GM21381 (cell line): ENCODE measurements around the gene FURIN.
"Not testable (repeated sequence)": the region's sequence is repeated elsewhere in the genome, so short reads cannot be mapped to it uniquely, and the experiment has no call there.

Source experiments
- ATAC-seq: cut with Tn5 transposase; IDR thresholded peaks from one replicate; pipeline ENCODE4 v1.9.1; 2021; ENCODE audit warnings: mild to moderate bottlenecking, moderate library complexity; ENCODE audit not compliant: unreplicated experiment

Gene FURIN

DNA sequence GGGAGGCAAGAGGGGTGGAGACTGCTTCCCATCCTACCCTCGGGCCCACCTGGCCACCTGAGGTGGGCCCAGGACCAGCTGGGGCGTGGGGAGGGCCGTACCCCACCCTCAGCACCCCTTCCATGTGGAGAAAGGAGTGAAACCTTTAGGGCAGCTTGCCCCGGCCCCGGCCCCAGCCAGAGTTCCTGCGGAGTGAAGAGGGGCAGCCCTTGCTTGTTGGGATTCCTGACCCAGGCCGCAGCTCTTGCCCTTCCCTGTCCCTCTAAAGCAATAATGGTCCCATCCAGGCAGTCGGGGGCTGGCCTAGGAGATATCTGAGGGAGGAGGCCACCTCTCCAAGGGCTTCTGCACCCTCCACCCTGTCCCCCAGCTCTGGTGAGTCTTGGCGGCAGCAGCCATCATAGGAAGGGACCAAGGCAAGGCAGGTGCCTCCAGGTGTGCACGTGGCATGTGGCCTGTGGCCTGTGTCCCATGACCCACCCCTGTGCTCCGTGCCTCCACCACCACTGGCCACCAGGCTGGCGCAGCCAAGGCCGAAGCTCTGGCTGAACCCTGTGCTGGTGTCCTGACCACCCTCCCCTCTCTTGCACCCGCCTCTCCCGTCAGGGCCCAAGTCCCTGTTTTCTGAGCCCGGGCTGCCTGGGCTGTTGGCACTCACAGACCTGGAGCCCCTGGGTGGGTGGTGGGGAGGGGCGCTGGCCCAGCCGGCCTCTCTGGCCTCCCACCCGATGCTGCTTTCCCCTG lies 13.8 kb downstream of the FURIN start:
- no peak for ATAC-seq

- ATAC-seq, result no peak
Observed at GRCh38 chr15:90882781-90883525, 14.6 kb downstream of the FURIN start.

DNA sequence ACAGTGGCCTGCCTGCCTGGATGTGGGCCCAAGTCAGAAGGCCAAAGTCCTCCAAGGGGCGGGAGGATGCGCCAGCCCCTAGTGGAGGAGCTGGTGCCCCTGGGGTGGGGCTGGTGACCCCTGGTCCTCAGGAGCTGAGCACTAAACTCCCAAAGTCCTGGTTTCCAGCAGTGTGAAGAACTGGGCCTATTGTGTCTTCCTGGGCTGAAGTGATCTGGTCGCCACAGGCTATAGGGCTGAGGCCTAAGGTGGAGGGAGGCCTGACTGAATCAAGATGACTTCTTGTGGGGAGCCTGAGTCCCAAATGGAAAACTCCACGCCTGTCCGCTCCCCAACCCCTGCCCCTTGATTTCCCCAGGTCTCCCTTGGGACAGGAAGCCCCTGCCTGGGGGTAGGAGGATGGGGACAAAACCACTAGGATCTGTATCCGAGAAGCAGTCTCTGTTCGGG lies 15.2 kb downstream of the FURIN start:
- no peak for ATAC-seq

DNA sequence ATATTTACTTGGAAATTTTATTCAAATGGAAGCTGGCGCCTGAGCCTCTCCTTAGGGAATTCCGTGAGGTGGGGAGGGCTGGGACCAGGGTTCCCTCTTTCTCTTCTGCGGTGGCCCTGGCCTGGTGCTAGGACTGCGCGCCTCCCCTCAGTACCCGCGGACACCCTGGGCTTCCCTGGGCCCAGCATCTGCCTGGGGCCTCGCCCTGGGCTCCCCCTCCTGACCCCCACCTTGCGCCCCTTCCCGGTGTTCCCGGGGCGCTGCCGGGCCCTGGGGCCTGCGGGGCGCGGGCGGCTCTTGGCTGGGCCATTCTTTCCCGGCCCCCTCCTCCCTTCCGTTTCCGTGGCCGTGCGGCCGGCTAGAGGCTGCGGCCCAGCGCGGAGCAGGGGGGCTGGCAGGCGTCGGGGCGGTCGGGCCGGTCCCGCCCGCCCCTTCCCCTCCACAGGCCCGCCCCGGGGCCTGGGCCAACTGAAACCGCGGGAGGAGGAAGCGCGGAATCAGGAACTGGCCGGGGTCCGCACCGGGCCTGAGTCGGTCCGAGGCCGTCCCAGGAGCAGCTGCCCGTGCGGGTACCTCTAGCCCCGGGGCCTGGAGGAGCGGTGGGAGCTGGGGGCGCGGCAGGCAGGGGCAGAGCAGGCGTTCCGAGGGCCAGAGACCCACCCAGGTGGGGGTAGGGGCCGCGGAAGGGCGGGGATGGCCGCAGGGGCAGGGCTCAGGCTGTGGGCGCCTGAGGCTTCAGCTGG lies 15.8 kb downstream of the FURIN start, which contains the start of gene FES:
FES (plus strand) TSS at position 529 of the 743 bp plus-strand sequence. CDS start 542 bp downstream, outside the sequence.
- no peak for ATAC-seq

DNA sequence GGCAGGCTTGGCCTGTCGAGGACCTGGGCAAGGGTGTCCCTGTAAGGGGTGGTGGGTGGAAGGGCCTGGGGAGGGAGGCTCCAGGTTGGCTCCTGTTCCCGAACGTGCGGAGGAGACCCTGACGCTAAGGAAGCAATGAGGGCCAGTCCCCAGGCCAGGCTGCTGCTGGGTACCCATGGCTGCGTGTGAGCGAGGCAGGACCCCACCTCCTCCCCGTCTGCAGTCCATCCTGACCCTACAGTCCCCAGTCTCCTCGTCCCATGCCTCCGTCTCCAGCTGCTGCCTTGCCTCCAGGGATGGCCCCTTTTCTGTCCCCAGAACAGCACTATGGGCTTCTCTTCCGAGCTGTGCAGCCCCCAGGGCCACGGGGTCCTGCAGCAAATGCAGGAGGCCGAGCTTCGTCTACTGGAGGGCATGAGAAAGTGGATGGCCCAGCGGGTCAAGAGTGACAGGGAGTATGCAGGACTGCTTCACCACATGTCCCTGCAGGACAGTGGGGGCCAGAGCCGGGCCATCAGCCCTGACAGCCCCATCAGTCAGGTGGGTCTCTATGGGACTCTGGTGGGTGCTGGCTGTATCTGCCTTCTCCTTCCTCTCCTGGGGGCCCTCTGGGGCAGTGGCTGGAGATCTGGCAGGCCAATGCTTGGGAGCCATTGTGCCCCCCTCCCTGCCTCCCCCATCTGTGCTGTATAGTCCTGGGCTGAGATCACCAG lies 16.5 kb downstream of the FURIN start:
- no peak for ATAC-seq

DNA sequence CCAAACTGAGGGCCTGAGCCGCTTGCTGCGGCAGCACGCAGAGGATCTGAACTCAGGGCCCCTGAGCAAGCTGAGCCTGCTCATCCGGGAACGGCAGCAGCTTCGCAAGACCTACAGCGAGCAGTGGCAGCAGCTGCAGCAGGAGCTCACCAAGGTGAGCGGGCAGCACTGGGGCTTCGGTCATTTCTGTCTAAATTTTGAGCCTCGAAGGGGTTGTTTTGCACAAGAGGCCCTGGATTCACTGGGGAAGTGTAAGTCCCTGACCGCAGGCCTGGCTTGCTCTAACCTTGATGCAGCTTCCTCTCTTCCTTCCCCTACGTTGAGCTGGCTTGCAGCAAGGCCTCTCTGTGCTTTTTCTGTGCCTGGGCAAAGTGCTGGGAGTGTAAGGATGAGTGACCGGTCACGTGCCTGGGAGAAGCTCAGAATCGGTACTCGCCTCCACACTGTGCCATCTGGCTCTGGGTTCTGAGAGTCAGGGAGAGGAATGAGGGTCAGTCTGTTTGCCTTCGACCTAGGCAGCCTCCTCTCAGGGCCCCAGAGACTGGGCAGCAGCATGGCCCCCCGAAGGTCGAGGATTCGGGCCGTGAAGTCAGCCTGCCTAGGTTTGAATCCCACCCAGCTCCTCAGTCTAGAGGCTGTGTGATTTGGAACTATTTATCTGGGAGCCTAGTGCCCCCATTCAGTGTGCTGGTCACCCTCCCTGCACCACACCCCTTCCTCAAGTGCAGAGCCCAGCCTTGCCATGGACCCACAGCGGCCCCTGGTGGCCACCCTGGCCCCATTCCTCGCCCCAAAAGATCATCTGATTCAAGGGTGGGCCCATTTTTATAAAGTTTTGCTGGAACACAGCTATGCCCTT lies 17.3 kb downstream of the FURIN start:
- ATAC-seq, result peak; percentile 43

- ATAC-seq, result no peak
Observed at GRCh38 chr15:90886291-90886614, 17.9 kb downstream of the FURIN start.

DNA sequence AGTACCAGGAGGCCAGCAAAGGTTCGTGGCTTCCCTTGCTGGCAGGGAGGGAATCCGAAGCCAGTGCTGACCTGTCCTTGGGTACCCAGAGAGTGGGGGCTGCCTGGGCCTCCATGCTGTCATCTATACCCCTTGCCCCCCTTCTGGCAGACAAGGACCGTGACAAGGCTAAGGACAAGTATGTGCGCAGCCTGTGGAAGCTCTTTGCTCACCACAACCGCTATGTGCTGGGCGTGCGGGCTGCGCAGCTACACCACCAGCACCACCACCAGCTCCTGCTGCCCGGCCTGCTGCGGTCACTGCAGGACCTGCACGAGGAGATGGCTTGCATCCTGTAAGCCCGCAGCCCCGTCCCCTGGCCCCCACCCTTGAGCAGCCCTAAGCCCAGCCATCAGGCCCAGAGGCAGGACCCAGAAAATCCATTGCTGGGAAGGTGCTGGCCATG lies 18.7 kb downstream of the FURIN start:
- no peak for ATAC-seq

DNA sequence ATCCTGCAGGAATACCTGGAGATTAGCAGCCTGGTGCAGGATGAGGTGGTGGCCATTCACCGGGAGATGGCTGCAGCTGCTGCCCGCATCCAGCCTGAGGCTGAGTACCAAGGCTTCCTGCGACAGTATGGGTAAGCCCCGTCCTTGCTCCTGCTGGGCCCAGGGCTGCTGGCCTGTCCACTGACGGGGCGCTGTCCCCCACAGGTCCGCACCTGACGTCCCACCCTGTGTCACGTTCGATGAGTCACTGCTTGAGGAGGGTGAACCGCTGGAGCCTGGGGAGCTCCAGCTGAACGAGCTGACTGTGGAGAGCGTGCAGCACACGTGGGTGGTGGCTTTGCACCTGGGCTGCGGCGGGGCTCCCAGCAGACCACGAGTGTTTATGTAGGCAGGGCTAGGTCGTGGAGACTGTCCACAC lies 20.9 kb downstream of the FURIN start:
- no peak for ATAC-seq

DNA sequence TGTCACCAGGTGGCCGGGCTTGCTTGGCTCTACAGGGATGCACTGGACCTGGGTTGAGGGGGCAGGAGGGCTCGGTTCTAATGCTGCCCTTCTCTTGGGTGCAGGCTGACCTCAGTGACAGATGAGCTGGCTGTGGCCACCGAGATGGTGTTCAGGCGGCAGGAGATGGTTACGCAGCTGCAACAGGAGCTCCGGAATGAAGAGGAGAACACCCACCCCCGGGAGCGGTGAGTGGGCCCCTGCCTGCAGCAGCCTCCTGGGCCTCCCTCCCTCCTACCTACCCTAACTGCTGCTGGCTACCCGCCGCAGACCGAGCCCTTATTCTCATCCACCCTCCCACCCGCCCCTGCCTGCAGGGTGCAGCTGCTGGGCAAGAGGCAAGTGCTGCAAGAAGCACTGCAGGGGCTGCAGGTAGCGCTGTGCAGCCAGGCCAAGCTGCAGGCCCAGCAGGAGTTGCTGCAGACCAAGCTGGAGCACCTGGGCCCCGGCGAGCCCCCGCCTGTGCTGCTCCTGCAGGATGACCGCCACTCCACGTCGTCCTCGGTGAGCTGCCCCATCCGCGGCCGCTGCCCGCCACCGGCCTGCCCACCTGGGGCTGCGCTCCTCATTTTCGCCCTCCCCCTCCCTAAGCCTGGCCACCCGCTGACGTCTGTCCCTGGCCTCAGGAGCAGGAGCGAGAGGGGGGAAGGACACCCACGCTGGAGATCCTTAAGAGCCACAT lies 21.5 kb downstream of the FURIN start:
- no peak for ATAC-seq

DNA sequence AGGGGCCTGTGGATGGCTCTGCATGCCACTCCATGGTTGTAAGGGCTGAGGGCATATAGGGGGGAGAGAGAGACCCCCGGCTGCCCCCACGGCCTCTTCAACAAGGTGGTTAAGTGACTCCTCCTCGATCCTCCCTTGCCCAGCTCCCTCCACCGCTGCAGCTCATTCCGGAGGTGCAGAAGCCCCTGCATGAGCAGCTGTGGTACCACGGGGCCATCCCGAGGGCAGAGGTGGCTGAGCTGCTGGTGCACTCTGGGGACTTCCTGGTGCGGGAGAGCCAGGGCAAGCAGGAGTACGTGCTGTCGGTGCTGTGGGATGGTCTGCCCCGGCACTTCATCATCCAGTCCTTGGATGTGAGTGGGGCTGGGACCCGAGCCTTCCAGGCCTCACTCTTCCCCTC lies 22.5 kb downstream of the FURIN start:
- no peak for ATAC-seq

GRCh38 chr15:90891346-90891949 lies 23.1 kb downstream of the FURIN start:
- no peak for ATAC-seq

DNA sequence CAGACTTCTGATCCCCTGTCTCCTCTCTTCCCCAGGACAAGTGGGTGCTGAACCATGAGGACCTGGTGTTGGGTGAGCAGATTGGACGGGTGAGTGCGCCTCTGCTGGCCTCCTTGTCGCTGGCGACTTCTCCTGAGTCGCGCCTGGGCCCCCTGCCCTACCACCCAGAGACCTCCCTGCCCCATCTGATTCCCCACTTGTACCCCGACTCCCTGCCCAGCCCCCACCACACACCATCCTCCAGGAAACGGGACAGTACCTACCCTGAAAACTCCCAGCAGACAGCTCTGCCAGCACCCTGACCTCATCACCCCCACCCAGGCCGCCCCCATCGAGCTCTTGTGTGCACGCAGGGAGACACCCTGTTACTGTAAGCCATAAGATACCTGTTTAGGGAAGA lies 23.6 kb downstream of the FURIN start:
- no peak for ATAC-seq

GRCh38 chr15:90892498-90893174 lies 24.2 kb downstream of the FURIN start:
- ATAC-seq, result no peak

GRCh38 chr15:90893175-90894090 lies 25.0 kb downstream of the FURIN start:
- ATAC-seq, result no peak

- no peak for ATAC-seq
Observed at GRCh38 chr15:90895571-90896117, 27.3 kb downstream of the FURIN start.

DNA sequence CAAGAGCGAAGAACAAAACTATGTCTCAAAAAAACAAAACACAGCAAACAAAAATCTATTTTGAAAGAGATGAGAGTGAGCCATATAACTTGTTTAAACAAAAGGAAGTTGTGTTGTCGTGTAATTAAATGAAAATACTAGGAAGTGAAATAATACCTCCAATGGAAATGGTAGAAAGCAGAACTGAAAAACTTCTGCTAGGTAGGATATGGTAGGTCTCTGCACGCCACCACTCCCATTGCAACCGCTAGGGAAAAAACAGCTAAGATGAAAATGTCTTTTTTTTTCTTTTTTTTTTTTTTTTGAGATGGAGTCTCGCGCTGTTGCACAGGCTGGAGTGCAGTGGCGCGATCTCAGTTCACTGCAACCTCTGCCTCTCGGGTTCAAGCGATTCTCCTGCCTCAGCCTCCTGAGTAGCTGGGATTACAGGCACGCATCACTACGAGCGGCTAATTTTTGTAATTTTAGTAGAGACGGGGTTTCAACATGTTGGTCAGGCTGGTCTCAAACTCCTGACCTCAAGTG lies 28.8 kb downstream of the FURIN start:
- ATAC-seq, result not testable (repeated sequence)
